ENCODE measurements around the gene PTPRF.

PTPRF gene

DNA sequence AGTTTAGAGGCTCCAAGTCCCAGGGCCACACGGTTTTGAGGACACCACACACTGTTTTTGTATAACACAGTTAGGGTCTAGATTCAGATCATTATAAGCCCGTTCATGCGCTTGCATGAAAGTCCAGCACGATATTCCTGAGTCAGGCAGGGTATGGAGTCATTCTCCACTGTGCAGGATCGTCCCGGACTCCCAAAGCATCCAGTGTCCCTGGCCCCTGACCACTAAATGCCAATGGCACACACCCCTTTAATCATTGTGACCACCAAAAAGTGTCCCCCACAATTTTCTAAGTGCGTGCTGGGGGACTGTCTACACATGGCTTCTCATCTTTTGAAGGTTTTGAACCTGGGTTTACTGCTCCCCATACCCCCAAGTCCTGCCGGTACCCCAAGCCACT lies 27.1 kb upstream of the PTPRF start:
- H3K4me3 ChIP-seq (ENCODE audit: low read depth, low read length), result no peak overlapping the region
- H3K27me3 ChIP-seq (ENCODE audit: control insufficient read depth, insufficient read depth, low read length), result no peaks in the 10 kb centered on the region
- H3K36me3 ChIP-seq (ENCODE audit: control insufficient read depth, insufficient read depth, low read length), result no peaks in the 10 kb centered on the region
- no peak overlapping the region for H3K27ac ChIP-seq (ENCODE audit: low read depth, low read length)
- H3K9me3 ChIP-seq (ENCODE audit: control insufficient read depth, insufficient read depth, low read depth, low read length), result peaks cover 5% of the 10 kb centered on the region; the same call in 1 of the 2 replicates
- H3K9ac ChIP-seq (ENCODE audit: low read length), result no peak overlapping the region
- H3K4me1 ChIP-seq (ENCODE audit: control insufficient read depth, insufficient read depth, low read length), result no peaks in the 10 kb centered on the region

DNA sequence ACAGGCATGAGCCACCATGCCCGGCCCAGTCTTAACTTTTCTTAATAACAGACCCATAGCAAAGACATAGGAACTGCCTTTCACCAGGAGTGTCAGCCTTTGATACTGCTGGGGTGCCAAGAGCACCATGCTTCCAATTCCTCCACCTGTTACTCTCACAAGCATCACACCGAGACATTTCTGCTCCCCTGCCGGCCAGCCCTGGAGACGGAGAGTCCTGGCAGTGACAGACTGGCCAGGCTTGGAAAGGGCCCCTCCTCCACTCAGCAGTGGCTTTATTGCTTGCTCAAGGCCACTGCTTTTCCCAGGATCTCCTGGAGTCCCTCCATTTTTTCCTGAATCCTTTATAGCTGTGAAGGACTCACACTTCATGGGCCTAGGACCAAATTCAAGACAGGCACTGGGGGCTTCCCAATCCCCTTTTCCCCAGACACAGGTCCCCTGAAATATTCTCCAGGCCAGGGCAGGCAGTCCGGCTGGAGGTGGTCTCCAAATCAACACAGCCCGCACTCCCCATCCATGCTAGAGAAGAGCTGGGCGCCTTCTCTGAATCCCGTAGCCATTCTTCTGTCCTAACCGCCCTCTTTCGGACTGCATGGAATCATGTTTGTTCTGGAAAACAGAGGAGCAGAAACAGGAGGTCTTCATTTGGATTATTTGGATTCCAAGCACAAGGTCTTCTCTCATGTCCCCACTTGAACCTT lies 25.5 kb upstream of the PTPRF start:
- H3K27ac ChIP-seq (ENCODE audit: low read depth, low read length), result no peak overlapping the region
- no peaks in the 10 kb centered on the region for H3K36me3 ChIP-seq (ENCODE audit: control insufficient read depth, insufficient read depth, low read length)
- peaks cover 5% of the 10 kb centered on the region; the same call in 1 of the 2 replicates for H3K9me3 ChIP-seq (ENCODE audit: control insufficient read depth, insufficient read depth, low read depth, low read length)
- H3K27me3 ChIP-seq (ENCODE audit: control insufficient read depth, insufficient read depth, low read length), result no peaks in the 10 kb centered on the region
- H3K4me1 ChIP-seq (ENCODE audit: control insufficient read depth, insufficient read depth, low read length), result 0 out of 2 replicates have a peak, but pooled peaks cover 5% of the 10 kb centered on the region
- no peak overlapping the region for H3K9ac ChIP-seq (ENCODE audit: low read length)
- H3K4me3 ChIP-seq (ENCODE audit: low read depth, low read length), result no peak overlapping the region

DNA sequence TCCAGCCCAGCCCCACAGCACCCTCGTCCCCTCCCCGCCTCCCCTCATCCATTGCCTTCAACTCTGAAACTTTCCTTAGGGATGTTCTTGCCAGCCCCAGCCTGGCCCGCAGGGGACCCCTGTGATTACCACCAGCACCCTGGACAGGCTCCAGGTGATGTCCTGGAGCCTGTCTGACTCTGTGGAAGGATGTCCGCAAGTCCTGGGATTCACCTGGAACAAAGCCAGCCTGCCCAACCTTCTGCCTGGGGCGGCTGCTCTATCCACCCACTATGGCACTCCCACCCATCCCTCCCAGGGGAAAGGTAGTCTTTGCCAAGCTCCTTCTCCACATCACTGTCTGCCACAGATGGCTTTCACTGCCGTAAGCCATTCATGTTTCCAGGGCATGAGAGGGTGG lies 24.4 kb upstream of the PTPRF start:
- no peaks in the 10 kb centered on the region for H3K9me3 ChIP-seq (ENCODE audit: control insufficient read depth, insufficient read depth, low read depth, low read length)
- no peak overlapping the region for H3K27ac ChIP-seq (ENCODE audit: low read depth, low read length)
- H3K36me3 ChIP-seq (ENCODE audit: control insufficient read depth, insufficient read depth, low read length), result no peaks in the 10 kb centered on the region

DNA sequence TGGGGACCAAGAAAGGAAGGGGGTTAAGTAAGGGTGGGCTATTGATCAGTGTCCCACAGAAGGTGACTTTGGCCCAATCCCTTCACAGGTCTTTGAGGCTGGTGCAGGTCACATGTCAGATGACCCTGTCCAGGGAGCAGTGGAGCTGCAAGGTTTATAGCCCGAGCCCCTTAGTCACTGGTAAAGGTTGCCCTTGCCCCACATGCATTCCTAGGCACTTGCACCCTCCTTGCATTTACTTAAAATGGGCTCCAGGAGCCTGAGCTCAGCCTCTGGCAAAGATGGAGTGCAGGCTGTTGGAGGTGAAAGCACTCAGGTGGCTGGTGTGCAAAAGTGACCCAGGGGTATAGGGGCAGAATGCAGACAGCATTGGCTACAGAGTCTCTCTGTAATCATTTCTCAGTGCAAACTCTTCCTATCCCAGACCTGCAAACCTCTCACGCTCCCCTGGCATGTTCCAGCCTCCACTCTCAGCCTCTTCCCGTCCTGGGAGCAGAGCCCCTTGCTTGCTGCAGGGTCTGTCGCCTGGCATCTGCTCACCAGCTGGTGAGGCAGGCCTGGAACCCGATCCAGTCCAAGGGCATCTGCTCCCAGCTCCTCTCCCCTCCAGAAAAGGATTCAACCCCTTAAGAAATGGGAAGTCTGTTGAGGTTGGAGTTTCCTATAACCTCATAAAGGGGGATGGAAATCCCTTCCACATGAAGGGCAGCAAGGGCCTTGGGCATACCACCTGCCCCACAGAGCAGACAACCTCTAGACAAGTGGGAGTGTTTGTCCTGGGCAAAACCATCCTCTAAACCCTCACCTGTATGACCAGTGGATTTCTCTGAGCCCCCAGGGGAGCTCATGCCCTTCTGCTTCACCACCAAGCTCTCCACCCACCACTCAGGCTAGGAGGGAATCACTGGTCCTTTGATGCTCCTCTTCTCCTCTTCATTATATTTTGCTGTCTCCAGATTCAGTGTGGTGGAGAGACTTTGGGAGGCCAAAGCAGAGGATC lies 23.1 kb upstream of the PTPRF start:
- Histone ChIP-seq H3K4me1 (ENCODE audit: control insufficient read depth, insufficient read depth, low read length) (0 out of 2 replicates have a peak, but pooled peaks cover 5% of the 10 kb centered on the region), H3K36me3 (ENCODE audit: control insufficient read depth, insufficient read depth, low read length) (no peaks in the 10 kb centered on the region), H3K9ac (ENCODE audit: low read length) (no peak overlapping the region), H3K27ac (ENCODE audit: low read depth, low read length) (no peak overlapping the region), H3K9me3 (ENCODE audit: control insufficient read depth, insufficient read depth, low read depth, low read length) (no peaks in the 10 kb centered on the region), H3K4me3 (ENCODE audit: low read depth, low read length) (no peak overlapping the region), H3K27me3 (ENCODE audit: control insufficient read depth, insufficient read depth, low read length) (no peaks in the 10 kb centered on the region)

More for the DNA sequence above, 24.4 kb upstream of the PTPRF start:
- H3K4me3 ChIP-seq (ENCODE audit: low read depth, low read length), result no peak overlapping the region
- H3K27me3 ChIP-seq (ENCODE audit: control insufficient read depth, insufficient read depth, low read length), result no peaks in the 10 kb centered on the region
- H3K9ac ChIP-seq (ENCODE audit: low read length), result no peak overlapping the region
- 0 out of 2 replicates have a peak, but pooled peaks cover 5% of the 10 kb centered on the region for H3K4me1 ChIP-seq (ENCODE audit: control insufficient read depth, insufficient read depth, low read length)

DNA sequence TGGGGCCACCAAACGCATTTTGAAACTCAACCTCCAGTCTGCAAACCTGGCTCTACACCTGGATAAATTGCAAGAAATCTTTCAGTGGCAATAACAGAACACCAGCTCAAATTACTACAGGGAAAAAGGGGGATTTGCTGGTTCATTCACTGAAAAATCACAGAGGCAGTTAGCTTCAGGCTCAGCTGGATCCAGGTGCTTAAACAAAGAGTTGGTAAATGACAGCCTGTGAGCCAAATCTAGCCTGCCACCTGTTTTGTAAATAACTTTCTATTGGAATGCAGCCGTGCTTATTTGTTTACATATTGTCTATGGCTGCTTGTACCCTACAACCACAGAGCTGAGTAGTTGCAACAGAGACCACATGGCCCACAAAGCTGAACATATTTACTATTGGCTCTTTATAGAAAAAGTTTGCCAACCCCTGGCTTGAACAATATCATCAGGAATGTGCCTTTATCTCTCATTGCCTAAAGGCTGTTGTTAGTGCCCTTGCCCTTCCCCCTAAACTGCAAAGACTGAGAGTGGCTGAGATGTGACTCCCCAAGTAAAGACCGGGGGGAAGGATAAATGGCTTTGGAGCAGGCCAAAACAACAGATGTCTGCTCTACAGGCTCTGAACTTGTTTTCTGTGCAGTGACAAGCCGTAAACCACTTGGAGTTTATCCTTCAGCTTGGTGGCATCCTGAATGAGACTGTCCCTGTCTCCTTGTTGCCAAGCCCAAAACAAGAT lies 21.5 kb upstream of the PTPRF start:
- no peak overlapping the region for H3K27ac ChIP-seq (ENCODE audit: low read depth, low read length)
- no peak overlapping the region for H3K4me3 ChIP-seq (ENCODE audit: low read depth, low read length)
- H3K36me3 ChIP-seq (ENCODE audit: control insufficient read depth, insufficient read depth, low read length), result no peaks in the 10 kb centered on the region
- H3K9me3 ChIP-seq (ENCODE audit: control insufficient read depth, insufficient read depth, low read depth, low read length), result no peaks in the 10 kb centered on the region
- 0 out of 2 replicates have a peak, but pooled peaks cover 5% of the 10 kb centered on the region for H3K4me1 ChIP-seq (ENCODE audit: control insufficient read depth, insufficient read depth, low read length)
- no peaks in the 10 kb centered on the region for H3K27me3 ChIP-seq (ENCODE audit: control insufficient read depth, insufficient read depth, low read length)
- H3K9ac ChIP-seq (ENCODE audit: low read length), result no peak overlapping the region

DNA sequence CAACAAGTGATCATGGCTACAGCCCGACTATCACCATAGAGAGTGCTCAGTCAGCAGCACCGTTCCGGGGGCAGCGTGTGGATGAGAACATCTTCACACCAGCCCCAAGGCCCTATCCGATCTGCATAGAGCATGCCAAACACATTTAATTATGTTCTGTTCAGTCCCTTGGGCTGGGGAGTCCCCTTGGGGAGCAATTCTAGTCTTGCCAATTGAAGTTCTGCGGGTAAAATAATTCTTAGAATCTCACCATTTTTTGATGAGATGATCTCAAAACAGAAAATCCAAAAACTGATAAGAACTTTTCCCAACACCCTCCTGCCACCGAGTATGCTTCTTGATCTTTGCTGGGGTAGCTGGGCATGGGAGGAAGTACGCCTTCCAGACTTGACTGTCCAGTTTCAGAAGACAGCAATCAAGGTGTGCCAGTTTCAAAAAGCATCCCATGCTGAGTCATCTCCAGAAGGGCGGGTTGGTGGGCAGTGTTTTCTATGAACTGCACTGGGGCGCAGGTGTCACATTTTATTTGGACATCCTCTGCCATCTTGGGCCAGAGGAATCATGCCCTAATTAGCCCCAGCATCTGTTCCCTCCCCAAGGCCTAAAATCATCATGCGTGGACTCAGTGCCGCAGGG lies 20.8 kb upstream of the PTPRF start:
- H3K4me1 ChIP-seq (ENCODE audit: control insufficient read depth, insufficient read depth, low read length), result 0 out of 2 replicates have a peak, but pooled peaks cover 5% of the 10 kb centered on the region
- no peak overlapping the region for H3K9ac ChIP-seq (ENCODE audit: low read length)
- no peaks in the 10 kb centered on the region for H3K9me3 ChIP-seq (ENCODE audit: control insufficient read depth, insufficient read depth, low read depth, low read length)
- H3K36me3 ChIP-seq (ENCODE audit: control insufficient read depth, insufficient read depth, low read length), result no peaks in the 10 kb centered on the region
- H3K27me3 ChIP-seq (ENCODE audit: control insufficient read depth, insufficient read depth, low read length), result no peaks in the 10 kb centered on the region
- no peak overlapping the region for H3K4me3 ChIP-seq (ENCODE audit: low read depth, low read length)
- H3K27ac ChIP-seq (ENCODE audit: low read depth, low read length), result no peak overlapping the region

DNA sequence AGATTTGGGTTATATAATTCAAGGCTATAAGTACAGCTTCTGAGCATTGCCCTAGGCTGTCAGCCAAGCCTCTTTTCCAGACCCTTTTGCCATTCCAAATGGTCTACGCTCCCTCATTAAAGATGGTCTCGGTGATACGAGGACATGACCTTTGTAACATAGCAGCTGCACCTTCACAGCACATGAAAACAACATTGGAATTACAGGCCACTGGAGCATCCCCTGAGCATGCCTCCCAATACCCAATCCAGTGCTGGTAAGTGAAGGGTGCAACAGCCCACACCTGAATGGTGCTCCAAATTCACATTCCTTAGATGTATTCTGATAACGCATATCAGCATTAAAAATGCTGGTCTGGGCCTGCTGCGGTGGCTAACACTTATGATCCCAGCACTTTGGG lies 20.1 kb upstream of the PTPRF start:
- H3K27me3 ChIP-seq (ENCODE audit: control insufficient read depth, insufficient read depth, low read length), result no peaks in the 10 kb centered on the region
- H3K27ac ChIP-seq (ENCODE audit: low read depth, low read length), result no peak overlapping the region
- no peak overlapping the region for H3K9ac ChIP-seq (ENCODE audit: low read length)
- no peaks in the 10 kb centered on the region for H3K36me3 ChIP-seq (ENCODE audit: control insufficient read depth, insufficient read depth, low read length)
- 0 out of 2 replicates have a peak, but pooled peaks cover 5% of the 10 kb centered on the region for H3K4me1 ChIP-seq (ENCODE audit: control insufficient read depth, insufficient read depth, low read length)
- H3K4me3 ChIP-seq (ENCODE audit: low read depth, low read length), result no peak overlapping the region
- H3K9me3 ChIP-seq (ENCODE audit: control insufficient read depth, insufficient read depth, low read depth, low read length), result no peaks in the 10 kb centered on the region

DNA sequence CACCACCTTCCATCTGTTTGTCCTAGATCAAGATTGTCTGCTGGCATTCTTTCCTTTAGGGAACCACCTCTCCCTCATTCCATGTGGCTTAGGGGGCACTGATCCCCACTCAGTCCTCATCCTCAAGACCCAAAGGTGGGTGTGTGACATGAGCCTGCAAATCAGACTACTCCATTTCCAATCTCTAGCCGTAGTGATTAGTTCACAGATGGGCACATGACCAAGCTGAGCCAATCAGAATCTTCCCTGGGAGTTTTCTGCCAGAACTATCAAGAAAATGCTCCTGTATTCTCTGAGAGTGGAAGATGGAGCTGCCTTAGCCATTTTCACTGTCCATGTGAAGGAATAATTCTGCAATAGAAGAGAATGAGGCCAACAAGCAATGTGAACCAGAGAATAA lies 19.3 kb upstream of the PTPRF start:
- Histone ChIP-seq H3K4me1 (ENCODE audit: control insufficient read depth, insufficient read depth, low read length) (0 out of 2 replicates have a peak, but pooled peaks cover 5% of the 10 kb centered on the region), H3K9me3 (ENCODE audit: control insufficient read depth, insufficient read depth, low read depth, low read length) (no peaks in the 10 kb centered on the region), H3K27me3 (ENCODE audit: control insufficient read depth, insufficient read depth, low read length) (no peaks in the 10 kb centered on the region), H3K4me3 (ENCODE audit: low read depth, low read length) (no peak overlapping the region), H3K9ac (ENCODE audit: low read length) (no peak overlapping the region), H3K27ac (ENCODE audit: low read depth, low read length) (no peak overlapping the region), H3K36me3 (ENCODE audit: control insufficient read depth, insufficient read depth, low read length) (no peaks in the 10 kb centered on the region)

DNA sequence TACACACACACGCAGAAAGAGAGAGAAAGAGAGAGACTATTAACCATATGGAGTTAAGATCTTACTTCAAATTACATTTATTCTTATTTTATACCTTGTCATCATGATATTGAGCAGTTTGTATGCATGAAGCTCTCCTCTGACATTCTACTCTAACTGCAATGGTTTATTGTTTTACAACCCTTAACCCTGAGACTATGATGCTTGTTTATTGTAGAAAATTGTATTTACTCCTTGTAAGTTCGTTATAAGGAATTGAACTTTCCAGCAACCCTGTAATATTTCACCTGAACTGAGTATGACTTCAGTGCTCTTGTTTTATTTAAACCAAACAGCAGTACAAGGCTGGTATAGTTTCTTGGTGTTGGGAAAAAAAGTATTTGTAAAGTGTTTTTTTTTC lies 18.6 kb upstream of the PTPRF start:
- Histone ChIP-seq H3K9me3 (ENCODE audit: control insufficient read depth, insufficient read depth, low read depth, low read length) (no peaks in the 10 kb centered on the region), H3K27ac (ENCODE audit: low read depth, low read length) (no peak overlapping the region), H3K4me3 (ENCODE audit: low read depth, low read length) (no peak overlapping the region), H3K36me3 (ENCODE audit: control insufficient read depth, insufficient read depth, low read length) (no peaks in the 10 kb centered on the region), H3K4me1 (ENCODE audit: control insufficient read depth, insufficient read depth, low read length) (0 out of 2 replicates have a peak, but pooled peaks cover 5% of the 10 kb centered on the region), H3K9ac (ENCODE audit: low read length) (no peak overlapping the region), H3K27me3 (ENCODE audit: control insufficient read depth, insufficient read depth, low read length) (no peaks in the 10 kb centered on the region)

DNA sequence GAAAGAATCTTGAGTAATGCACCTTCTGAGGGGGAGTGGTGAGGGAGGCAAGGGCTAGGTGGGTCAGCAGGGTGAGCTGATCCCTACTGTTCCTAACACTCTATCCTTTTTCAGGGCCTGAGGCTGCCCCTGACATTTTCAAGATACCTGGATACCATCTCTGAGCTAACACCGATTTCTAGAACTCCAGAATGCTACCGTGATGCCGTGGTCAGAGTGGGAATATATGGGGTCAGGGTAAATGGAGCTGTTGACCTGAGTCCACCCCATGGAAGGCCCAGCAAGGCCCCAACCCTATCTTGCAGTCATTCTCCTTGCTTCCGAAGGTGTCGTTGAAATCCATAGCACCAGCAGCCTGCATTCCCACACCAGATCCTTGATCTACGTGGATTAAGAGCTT lies 18.0 kb upstream of the PTPRF start:
- Histone ChIP-seq H3K36me3 (ENCODE audit: control insufficient read depth, insufficient read depth, low read length) (no peaks in the 10 kb centered on the region), H3K9me3 (ENCODE audit: control insufficient read depth, insufficient read depth, low read depth, low read length) (no peaks in the 10 kb centered on the region), H3K27ac (ENCODE audit: low read depth, low read length) (no peak overlapping the region), H3K27me3 (ENCODE audit: control insufficient read depth, insufficient read depth, low read length) (no peaks in the 10 kb centered on the region), H3K4me3 (ENCODE audit: low read depth, low read length) (no peak overlapping the region), H3K9ac (ENCODE audit: low read length) (no peak overlapping the region), H3K4me1 (ENCODE audit: control insufficient read depth, insufficient read depth, low read length) (0 out of 2 replicates have a peak, but pooled peaks cover 5% of the 10 kb centered on the region)
